K562 (cell line): ENCODE results near the gene CRYAB. TPM values are rescaled to one million over a fixed set of nuclear protein-coding genes. Genes with fewer than 3 reads are reported as not detected.

Source experiments
- ARNT ChIP-seq, 2 experiments: fragments of 450-650 bp; IDR thresholded peaks; 2 replicates each; pipeline ENCODE4 v1.6.1; 2016; ENCODE audit warnings: mild to moderate bottlenecking in 1 of 2
- BCLAF1 ChIP-seq, 2 experiments: fragments of 450-650 bp in 1 of 2; IDR thresholded peaks; 2 replicates each; pipeline ENCODE4 v1.6.1; 2011 to 2017; ENCODE audit warnings: low read depth in 2 of 2, antibody characterized with exemption in 1 of 2, borderline replicate concordance in 1 of 2, low read length in 1 of 2, mild to moderate bottlenecking in 1 of 2, mixed read lengths in 1 of 2; ENCODE audit not compliant: control insufficient read depth in 1 of 2
- ELF4 ChIP-seq: fragments of 450-650 bp; formaldehyde crosslinking; IDR thresholded peaks from 2 replicates; pipeline ENCODE4 v1.4.0; 2022; ENCODE audit warnings: missing genetic modification characterization
- ERF ChIP-seq: fragments of 450-650 bp; formaldehyde crosslinking; IDR thresholded peaks from 2 replicates; pipeline ENCODE4 v1.4.0; 2020; ENCODE audit warnings: mild to moderate bottlenecking, mixed read lengths
- PRPF4 ChIP-seq: fragments of 200-400 bp; formaldehyde crosslinking; IDR thresholded peaks from one replicate; pipeline ENCODE4 v1.6.1; 2017; ENCODE audit warnings: low read length, low read depth, mild to moderate bottlenecking; ENCODE audit not compliant: insufficient read depth, poor library complexity, severe bottlenecking
- PTTG1 ChIP-seq: fragments of 450-650 bp; IDR thresholded peaks from 2 replicates; pipeline ENCODE4 v1.6.1; 2016; ENCODE audit warnings: low read depth, mild to moderate bottlenecking, missing genetic modification characterization, missing compliant biosample characterization
- SFPQ ChIP-seq: fragments of 200-400 bp; formaldehyde crosslinking; IDR thresholded peaks from 2 replicates; pipeline ENCODE4 v1.6.1; 2017; ENCODE audit warnings: mild to moderate bottlenecking, low read depth, low read length, moderate library complexity
- ZEB2 ChIP-seq: fragments of 450-650 bp; IDR thresholded peaks from 2 replicates; pipeline ENCODE4 v1.6.1; 2016
- ZFPM2 ChIP-seq: fragments of 250-450 bp; sonication (Bioruptor Pico); IDR thresholded peaks from 2 replicates; pipeline ENCODE4 v1.5.1; 2022; ENCODE audit warnings: mild to moderate bottlenecking
- polyA plus RNA-seq, 8 experiments: library from polyadenylated mRNA; depleted of rRNA in 4 of 8; stranded (reverse) in 5 of 8; unstranded in 3 of 8; fragments of >200 nt; fragmentation: Nextera tagmentation in 2 of 8; fragmentation: Illumina TruSeq in 1 of 8; extraction: Ambion mirVana in 2 of 8; extraction: Trizol in 1 of 8; gene quantifications; 2 replicates each; pipeline versions ENCODE4 v1.2.1 to v1.2.3, GENCODE V29; 2011 to 2014; ENCODE audit warnings: inconsistent platforms in 1 of 8, missing spikeins in 1 of 8
- total RNA-seq, 7 experiments: library from RNA; depleted of rRNA in 6 of 7; stranded (reverse); fragments of >200 nt in 6 of 7; fragmentation: Illumina TruSeq in 2 of 7; extraction: Trizol in 2 of 7; gene quantifications; 2 replicates each; pipeline versions ENCODE4 v1.2.1 to v1.2.3, GENCODE V29; 2011 to 2021; ENCODE audit warnings: low replicate concordance in 1 of 7
- TF ChIP-seq, protein P1 (sequence below): fragments of 450-650 bp; formaldehyde crosslinking; IDR thresholded peaks from 2 replicates; pipeline ENCODE4 v1.4.0; 2020; ENCODE audit warnings: mild to moderate bottlenecking
- TF ChIP-seq, protein P2 (sequence below): fragments of 450-650 bp; IDR thresholded peaks from 2 replicates; pipeline ENCODE4 v1.6.1; 2018; ENCODE audit not compliant: partially characterized antibody

Gene CRYAB
- total and polyA plus RNA-seq, 9 of the 15 experiments (the other 6 are each of a cell fraction or from before 2014, with no cell fraction given) = 0.83 to 7.5 (median 3.6) TPM

DNA sequence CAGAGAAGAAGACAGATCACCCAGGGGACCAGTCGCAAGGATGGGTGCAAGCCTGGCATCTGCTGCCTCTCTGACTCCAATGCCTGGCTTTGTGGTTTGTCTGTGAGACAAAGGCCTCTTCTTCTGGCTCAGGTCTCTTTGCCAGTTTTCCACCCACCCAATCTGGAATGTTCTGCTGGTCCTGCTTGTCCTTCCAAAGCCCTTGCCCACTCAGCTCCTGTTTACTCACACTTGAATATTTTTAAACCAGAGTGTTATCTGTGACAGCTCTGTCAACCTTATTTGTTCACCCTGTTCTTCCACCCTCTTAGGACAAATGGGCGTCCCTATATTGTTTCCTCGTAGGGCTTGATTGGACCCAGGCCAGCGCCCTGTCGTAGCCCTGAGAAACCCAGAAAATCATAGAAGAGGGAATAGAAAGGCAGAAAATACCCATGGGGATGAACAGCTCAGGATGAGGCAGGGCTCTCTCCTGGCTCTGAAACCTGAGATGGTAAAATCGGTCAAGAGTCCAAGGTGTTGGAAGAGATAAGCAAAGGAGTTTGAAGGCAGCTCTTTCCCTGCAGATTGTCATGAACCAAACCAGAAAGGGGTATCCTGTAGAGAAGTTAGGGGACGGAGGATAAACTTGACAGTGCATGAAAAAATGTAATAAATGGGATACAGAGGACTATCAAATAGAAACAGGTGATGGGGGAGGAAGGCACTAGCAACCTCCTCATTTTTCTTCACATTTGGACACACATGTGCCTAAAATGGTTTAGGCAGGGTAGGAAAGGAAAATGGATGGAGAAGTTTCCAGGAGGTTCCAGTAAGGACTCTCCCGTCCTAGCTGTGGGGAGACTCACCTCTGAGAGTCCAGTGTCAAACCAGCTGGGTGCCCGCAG, 651 bp downstream of the CRYAB start (continued):
- no peak for TF ChIP-seq PRPF4
- TF ChIP-seq, protein P1, sequence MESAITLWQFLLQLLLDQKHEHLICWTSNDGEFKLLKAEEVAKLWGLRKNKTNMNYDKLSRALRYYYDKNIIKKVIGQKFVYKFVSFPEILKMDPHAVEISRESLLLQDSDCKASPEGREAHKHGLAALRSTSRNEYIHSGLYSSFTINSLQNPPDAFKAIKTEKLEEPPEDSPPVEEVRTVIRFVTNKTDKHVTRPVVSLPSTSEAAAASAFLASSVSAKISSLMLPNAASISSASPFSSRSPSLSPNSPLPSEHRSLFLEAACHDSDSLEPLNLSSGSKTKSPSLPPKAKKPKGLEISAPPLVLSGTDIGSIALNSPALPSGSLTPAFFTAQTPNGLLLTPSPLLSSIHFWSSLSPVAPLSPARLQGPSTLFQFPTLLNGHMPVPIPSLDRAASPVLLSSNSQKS = no peak
- peak; percentile 69; the same call in 1 of the 2 replicates for TF ChIP-seq ZEB2
- TF ChIP-seq ZFPM2 (CRISPR knock-in tag) = no peak
- TF ChIP-seq ELF4 (CRISPR knock-in tag) = no peak
- peak in 1 of 2 experiments; percentile 41; a peak in 1 of 4 replicates for TF ChIP-seq ARNT (IDR thresholded peaks at IDR 0.05)
- TF ChIP-seq ERF (CRISPR knock-in tag) = no peak
- no peak for TF ChIP-seq SFPQ
- no peak for TF ChIP-seq BCLAF1 (IDR thresholded peaks at IDR 0.05; ENCODE audit: borderline replicate concordance in 1 of 2, control insufficient read depth in 1 of 2, low read depth in 2 of 2, low read length in 1 of 2)
- TF ChIP-seq PTTG1 (tag) = no peak
- TF ChIP-seq, protein P2, sequence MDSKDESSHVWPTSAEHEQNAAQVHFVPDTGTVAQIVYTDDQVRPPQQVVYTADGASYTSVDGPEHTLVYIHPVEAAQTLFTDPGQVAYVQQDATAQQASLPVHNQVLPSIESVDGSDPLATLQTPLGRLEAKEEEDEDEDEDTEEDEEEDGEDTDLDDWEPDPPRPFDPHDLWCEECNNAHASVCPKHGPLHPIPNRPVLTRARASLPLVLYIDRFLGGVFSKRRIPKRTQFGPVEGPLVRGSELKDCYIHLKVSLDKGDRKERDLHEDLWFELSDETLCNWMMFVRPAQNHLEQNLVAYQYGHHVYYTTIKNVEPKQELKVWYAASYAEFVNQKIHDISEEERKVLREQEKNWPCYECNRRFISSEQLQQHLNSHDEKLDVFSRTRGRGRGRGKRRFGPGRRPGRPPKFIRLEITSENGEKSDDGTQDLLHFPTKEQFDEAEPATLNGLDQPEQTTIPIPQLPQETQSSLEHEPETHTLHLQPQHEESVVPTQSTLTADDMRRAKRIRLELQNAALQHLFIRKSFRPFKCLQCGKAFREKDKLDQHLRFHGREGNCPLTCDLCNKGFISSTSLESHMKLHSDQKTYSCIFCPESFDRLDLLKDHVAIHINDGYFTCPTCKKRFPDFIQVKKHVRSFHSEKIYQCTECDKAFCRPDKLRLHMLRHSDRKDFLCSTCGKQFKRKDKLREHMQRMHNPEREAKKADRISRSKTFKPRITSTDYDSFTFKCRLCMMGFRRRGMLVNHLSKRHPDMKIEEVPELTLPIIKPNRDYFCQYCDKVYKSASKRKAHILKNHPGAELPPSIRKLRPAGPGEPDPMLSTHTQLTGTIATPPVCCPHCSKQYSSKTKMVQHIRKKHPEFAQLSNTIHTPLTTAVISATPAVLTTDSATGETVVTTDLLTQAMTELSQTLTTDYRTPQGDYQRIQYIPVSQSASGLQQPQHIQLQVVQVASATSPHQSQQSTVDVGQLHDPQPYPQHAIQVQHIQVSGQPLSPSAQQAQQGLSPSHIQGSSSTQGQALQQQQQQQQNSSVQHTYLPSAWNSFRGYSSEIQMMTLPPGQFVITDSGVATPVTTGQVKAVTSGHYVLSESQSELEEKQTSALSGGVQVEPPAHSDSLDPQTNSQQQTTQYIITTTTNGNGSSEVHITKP = peak; percentile 77
